ENCODE results near the gene ETV6.

GRCh38 chr12:11902525-11902875 is 253.0 kb downstream of the ETV6 start:
- no peak for TF ChIP-seq CTCF (IDR thresholded peaks at IDR 0.05)
- no peak for TF ChIP-seq POLR2A (IDR thresholded peaks at IDR 0.05)
